ENCODE results near the gene ITPK1.
"Not testable (repeated sequence)": the region's sequence is repeated elsewhere in the genome, so short reads cannot be mapped to it uniquely, and the experiment has no call there.

The ITPK1 gene
- 39.3 to 48.8 (median 45.1) reads per million in 3 donors for total RNA-seq

- peak within 1 kb of the TSS; percentile 79 for H3K27ac ChIP-seq (ENCODE audit: insufficient read depth, low read length, poor library complexity, severe bottlenecking)
- peak within 1 kb of the TSS; percentile 84 for H3K4me3 ChIP-seq (ENCODE audit: insufficient read depth, low read depth, low read length, poor library complexity, severe bottlenecking)
- DNase-seq: peak; percentile 25 to 38 (median 36)
- no peaks in the 10 kb centered on the region for H3K9me3 ChIP-seq (ENCODE audit: control insufficient read depth, low read length)
- H3K36me3 ChIP-seq (ENCODE audit: control insufficient read depth, insufficient read depth, low read length): no peaks in the 10 kb centered on the region
- H3K4me1 ChIP-seq (ENCODE audit: control insufficient read depth, insufficient read depth, low read length, poor library complexity, severe bottlenecking): peaks cover 16% of the 10 kb centered on the region
- no peaks in the 10 kb centered on the region for H3K27me3 ChIP-seq (replicated peaks; ENCODE audit: control insufficient read depth, insufficient read depth, low read length, poor library complexity, severe bottlenecking)
Measured at GRCh38 chr14:93115821-93116675, at the start of gene ITPK1. ITPK1 (minus strand) TSS chr14:93115925; CDS start chr14:93115163, 762 bp downstream.

DNA sequence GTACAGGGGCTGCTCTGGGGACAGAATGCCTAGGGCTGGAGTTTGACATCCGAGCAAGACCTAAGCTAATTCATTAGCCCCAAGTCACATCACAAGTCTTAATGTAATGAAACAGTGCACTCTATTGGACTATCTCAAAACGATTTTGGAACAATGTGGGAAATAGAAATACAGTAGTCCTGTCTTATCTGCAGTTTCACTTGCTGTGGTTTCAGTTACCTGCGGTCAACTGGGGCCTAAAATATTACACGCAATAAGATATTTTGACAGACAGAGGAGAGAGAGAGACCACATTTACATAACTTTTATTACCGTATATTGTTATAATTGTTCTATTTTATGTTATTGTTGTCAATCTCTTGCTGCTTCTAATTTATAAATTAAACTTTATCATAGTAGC, 47.8 kb upstream of the ITPK1 start:
- H3K36me3 ChIP-seq (ENCODE audit: control insufficient read depth, insufficient read depth, low read length): no peaks in the 10 kb centered on the region
- H3K27ac ChIP-seq (ENCODE audit: insufficient read depth, low read length, poor library complexity, severe bottlenecking): no peak overlapping the region
- no peaks in the 10 kb centered on the region for H3K4me1 ChIP-seq (ENCODE audit: control insufficient read depth, insufficient read depth, low read length, poor library complexity, severe bottlenecking)
- H3K27me3 ChIP-seq (replicated peaks; ENCODE audit: control insufficient read depth, insufficient read depth, low read length, poor library complexity, severe bottlenecking): no peaks in the 10 kb centered on the region
- H3K9me3 ChIP-seq (ENCODE audit: control insufficient read depth, low read length): no peaks in the 10 kb centered on the region
- H3K4me3 ChIP-seq (ENCODE audit: insufficient read depth, low read depth, low read length, poor library complexity, severe bottlenecking): no peak overlapping the region
- no peak for DNase-seq

DNA sequence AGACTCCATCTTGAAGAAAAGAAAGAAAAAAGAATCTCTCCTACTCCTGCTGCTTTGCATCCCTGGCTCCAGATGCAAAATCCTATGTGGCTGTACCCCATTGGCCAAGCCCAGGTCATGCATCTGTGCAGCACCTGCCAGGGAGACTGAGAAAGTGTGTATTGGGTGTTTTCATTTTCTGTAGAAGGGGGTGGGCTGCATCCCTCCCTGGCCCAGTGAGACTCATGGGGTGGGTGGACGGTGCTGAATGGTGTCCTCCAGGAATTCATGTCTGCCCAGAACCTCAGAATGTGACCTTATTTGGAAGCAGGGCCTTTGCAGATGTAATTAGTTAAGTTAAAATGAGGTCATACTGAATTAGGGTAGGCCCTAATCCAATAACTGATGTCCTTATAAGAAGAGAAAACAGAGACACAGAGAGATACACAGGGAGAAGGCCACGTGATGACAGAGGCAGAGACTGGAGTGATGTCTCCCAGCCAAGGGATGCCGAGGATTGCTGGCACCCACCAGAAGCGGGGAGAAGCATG, 45.8 kb upstream of the ITPK1 start:
- H3K27me3 ChIP-seq (replicated peaks; ENCODE audit: control insufficient read depth, insufficient read depth, low read length, poor library complexity, severe bottlenecking): no peaks in the 10 kb centered on the region
- no peaks in the 10 kb centered on the region for H3K9me3 ChIP-seq (ENCODE audit: control insufficient read depth, low read length)
- no peaks in the 10 kb centered on the region for H3K4me1 ChIP-seq (ENCODE audit: control insufficient read depth, insufficient read depth, low read length, poor library complexity, severe bottlenecking)
- no peak overlapping the region for H3K27ac ChIP-seq (ENCODE audit: insufficient read depth, low read length, poor library complexity, severe bottlenecking)
- DNase-seq: no peak
- H3K4me3 ChIP-seq (ENCODE audit: insufficient read depth, low read depth, low read length, poor library complexity, severe bottlenecking): no peak overlapping the region
- H3K36me3 ChIP-seq (ENCODE audit: control insufficient read depth, insufficient read depth, low read length): no peaks in the 10 kb centered on the region

DNA sequence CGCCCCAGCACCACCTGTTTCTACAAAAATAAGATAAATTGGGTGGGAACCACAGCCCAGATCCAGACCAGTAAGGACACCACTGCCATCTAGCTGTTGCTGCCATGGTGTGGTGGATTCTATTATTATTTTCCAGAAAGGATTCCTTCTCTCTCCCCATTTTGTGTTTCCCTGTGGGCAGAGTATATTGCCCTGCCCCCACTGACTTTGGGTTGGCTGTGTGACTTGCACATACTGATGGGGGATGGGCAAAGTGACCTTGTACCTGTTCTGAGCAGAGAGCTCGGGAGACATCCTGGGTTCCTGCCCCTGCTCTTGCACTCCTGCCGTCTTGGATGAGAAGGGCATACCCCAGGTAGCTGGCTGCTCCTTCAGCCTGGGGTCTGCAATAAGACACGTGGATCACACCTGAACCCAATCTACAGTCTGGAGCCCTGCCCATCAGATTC, 44.7 kb upstream of the ITPK1 start:
- DNase-seq: no peak
- Histone ChIP-seq H3K27me3 (replicated peaks; ENCODE audit: control insufficient read depth, insufficient read depth, low read length, poor library complexity, severe bottlenecking) (no peaks in the 10 kb centered on the region), H3K27ac (ENCODE audit: insufficient read depth, low read length, poor library complexity, severe bottlenecking) (no peak overlapping the region), H3K36me3 (ENCODE audit: control insufficient read depth, insufficient read depth, low read length) (no peaks in the 10 kb centered on the region), H3K4me3 (ENCODE audit: insufficient read depth, low read depth, low read length, poor library complexity, severe bottlenecking) (no peak overlapping the region), H3K9me3 (ENCODE audit: control insufficient read depth, low read length) (no peaks in the 10 kb centered on the region), H3K4me1 (ENCODE audit: control insufficient read depth, insufficient read depth, low read length, poor library complexity, severe bottlenecking) (no peaks in the 10 kb centered on the region)

DNA sequence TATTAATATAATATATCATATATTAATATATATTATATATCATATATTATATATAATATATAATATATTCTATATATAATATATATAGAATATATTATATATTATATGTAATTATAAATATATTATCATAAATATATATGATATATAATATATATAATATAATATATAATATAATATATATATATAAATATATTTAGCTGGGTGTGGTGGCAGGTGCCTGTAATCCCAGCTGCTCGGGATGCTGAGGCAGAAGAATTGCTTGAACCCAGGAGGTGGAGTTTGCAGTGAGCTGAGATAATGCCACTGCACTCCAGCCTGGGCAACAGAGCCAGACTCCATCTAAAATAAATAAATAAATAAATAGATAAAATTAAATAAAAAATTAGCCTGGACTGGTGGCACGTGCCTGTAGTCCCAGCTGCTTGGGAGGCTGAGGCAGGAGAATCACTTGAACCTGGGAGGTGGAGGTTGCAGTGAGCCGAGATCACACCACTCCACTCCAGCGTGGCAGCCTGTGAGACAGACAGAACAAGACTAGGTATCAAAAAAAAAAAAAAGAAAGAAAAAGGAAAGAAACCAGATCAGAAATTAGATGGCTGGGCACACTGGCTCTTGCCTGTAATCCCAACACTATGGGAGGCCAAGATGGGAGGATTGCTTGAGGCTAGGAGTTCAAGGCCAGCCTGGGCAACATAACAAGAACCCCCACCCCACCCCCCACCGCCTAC, 44.1 kb upstream of the ITPK1 start:
- H3K36me3 ChIP-seq (ENCODE audit: control insufficient read depth, insufficient read depth, low read length); DNase-seq; H3K9me3 ChIP-seq (ENCODE audit: control insufficient read depth, low read length): not testable (repeated sequence)

DNA sequence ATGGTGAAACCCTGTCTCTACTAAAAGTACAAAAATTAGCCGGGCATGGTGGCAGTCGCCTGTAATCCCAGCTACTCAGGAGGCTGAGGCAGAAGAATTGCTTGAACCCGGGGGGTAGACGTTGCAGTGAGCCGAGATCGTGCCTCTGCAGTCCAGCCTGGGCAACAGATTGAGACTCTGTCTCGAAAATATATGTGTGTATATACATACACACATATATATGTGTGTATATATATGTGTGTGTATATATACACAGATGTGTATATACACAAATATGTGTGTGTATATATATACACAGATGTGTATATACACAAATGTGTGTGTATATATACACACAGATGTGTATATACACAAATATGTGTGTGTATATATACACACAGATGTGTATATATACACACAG, 42.6 kb upstream of the ITPK1 start:
- DNase-seq; H3K9me3 ChIP-seq (ENCODE audit: control insufficient read depth, low read length): not testable (repeated sequence)

More for the DNA sequence above, 44.1 kb upstream of the ITPK1 start:
- H3K27me3 ChIP-seq (replicated peaks; ENCODE audit: control insufficient read depth, insufficient read depth, low read length, poor library complexity, severe bottlenecking); H3K4me1 ChIP-seq (ENCODE audit: control insufficient read depth, insufficient read depth, low read length, poor library complexity, severe bottlenecking); H3K27ac ChIP-seq (ENCODE audit: insufficient read depth, low read length, poor library complexity, severe bottlenecking); H3K4me3 ChIP-seq (ENCODE audit: insufficient read depth, low read depth, low read length, poor library complexity, severe bottlenecking): not testable (repeated sequence)

DNA sequence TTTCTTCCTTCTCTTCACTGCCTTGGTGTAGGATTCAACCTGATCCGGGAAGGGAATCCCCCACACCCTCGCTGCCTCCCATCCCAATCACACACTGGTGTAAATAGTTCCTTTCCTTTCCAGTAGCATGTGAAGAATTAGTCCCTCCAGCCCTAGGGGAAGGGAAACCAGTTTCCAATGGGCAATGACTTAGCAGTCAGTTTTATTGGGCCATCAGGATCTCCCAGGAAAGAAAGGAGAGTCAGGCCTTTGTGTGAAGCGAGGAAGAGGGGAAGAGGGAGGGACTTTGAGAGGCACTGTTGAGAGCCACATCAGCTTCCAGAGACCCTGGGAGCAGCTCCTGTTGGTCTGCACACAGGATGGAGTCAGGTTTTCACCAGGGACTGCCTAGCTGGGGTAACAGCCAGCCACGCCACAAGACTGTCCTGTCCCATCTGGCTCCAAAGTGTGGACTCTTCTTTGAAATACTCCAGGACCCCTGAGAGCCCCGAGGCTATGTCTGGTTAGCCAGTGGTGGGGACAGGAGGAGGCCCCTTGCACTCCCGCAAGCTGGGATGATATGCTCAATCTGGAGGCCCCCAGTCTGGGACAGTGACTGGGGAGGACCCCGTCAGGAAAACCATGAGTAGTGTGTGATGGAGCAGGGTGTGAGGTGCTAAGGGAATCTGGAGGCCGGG, 41.1 kb upstream of the ITPK1 start:
- no peak for DNase-seq
- no peaks in the 10 kb centered on the region for H3K36me3 ChIP-seq (ENCODE audit: control insufficient read depth, insufficient read depth, low read length)
- no peak overlapping the region for H3K4me3 ChIP-seq (ENCODE audit: insufficient read depth, low read depth, low read length, poor library complexity, severe bottlenecking)
- no peaks in the 10 kb centered on the region for H3K27me3 ChIP-seq (replicated peaks; ENCODE audit: control insufficient read depth, insufficient read depth, low read length, poor library complexity, severe bottlenecking)
- no peaks in the 10 kb centered on the region for H3K4me1 ChIP-seq (ENCODE audit: control insufficient read depth, insufficient read depth, low read length, poor library complexity, severe bottlenecking)
- H3K9me3 ChIP-seq (ENCODE audit: control insufficient read depth, low read length): no peaks in the 10 kb centered on the region
- H3K27ac ChIP-seq (ENCODE audit: insufficient read depth, low read length, poor library complexity, severe bottlenecking): no peak overlapping the region

More for the DNA sequence above, 42.6 kb upstream of the ITPK1 start:
- H3K27me3 ChIP-seq (replicated peaks; ENCODE audit: control insufficient read depth, insufficient read depth, low read length, poor library complexity, severe bottlenecking); H3K4me3 ChIP-seq (ENCODE audit: insufficient read depth, low read depth, low read length, poor library complexity, severe bottlenecking); H3K4me1 ChIP-seq (ENCODE audit: control insufficient read depth, insufficient read depth, low read length, poor library complexity, severe bottlenecking); H3K36me3 ChIP-seq (ENCODE audit: control insufficient read depth, insufficient read depth, low read length); H3K27ac ChIP-seq (ENCODE audit: insufficient read depth, low read length, poor library complexity, severe bottlenecking): not testable (repeated sequence)

GRCh38 chr14:93155667-93156066, 39.9 kb upstream of the ITPK1 start:
- Histone ChIP-seq H3K4me1 (ENCODE audit: control insufficient read depth, insufficient read depth, low read length, poor library complexity, severe bottlenecking) (no peaks in the 10 kb centered on the region), H3K36me3 (ENCODE audit: control insufficient read depth, insufficient read depth, low read length) (no peaks in the 10 kb centered on the region), H3K4me3 (ENCODE audit: insufficient read depth, low read depth, low read length, poor library complexity, severe bottlenecking) (no peak overlapping the region), H3K27me3 (replicated peaks; ENCODE audit: control insufficient read depth, insufficient read depth, low read length, poor library complexity, severe bottlenecking) (no peaks in the 10 kb centered on the region), H3K27ac (ENCODE audit: insufficient read depth, low read length, poor library complexity, severe bottlenecking) (no peak overlapping the region), H3K9me3 (ENCODE audit: control insufficient read depth, low read length) (no peaks in the 10 kb centered on the region)
- DNase-seq: no peak

- no peak overlapping the region for H3K27ac ChIP-seq (ENCODE audit: insufficient read depth, low read length, poor library complexity, severe bottlenecking)
- no peaks in the 10 kb centered on the region for H3K36me3 ChIP-seq (ENCODE audit: control insufficient read depth, insufficient read depth, low read length)
- no peaks in the 10 kb centered on the region for H3K27me3 ChIP-seq (replicated peaks; ENCODE audit: control insufficient read depth, insufficient read depth, low read length, poor library complexity, severe bottlenecking)
- no peaks in the 10 kb centered on the region for H3K9me3 ChIP-seq (ENCODE audit: control insufficient read depth, low read length)
- no peak for DNase-seq
- H3K4me1 ChIP-seq (ENCODE audit: control insufficient read depth, insufficient read depth, low read length, poor library complexity, severe bottlenecking): no peaks in the 10 kb centered on the region
- no peak overlapping the region for H3K4me3 ChIP-seq (ENCODE audit: insufficient read depth, low read depth, low read length, poor library complexity, severe bottlenecking)
Measured at GRCh38 chr14:93153121-93153520, 37.4 kb upstream of the ITPK1 start.

Data from effector memory CD4-positive, alpha-beta T cell (primary cell).